Measurements from ENCODE around the gene PIP4K2B. TPM values are rescaled to one million over a fixed set of nuclear protein-coding genes. Genes with fewer than 3 reads are reported as not detected.

The PIP4K2B gene
- total and polyA plus RNA-seq, 9 of the 15 experiments (the other 6 are each of a cell fraction or from before 2014, with no cell fraction given): 3.7 to 29.9 (median 23.0) TPM

DNA sequence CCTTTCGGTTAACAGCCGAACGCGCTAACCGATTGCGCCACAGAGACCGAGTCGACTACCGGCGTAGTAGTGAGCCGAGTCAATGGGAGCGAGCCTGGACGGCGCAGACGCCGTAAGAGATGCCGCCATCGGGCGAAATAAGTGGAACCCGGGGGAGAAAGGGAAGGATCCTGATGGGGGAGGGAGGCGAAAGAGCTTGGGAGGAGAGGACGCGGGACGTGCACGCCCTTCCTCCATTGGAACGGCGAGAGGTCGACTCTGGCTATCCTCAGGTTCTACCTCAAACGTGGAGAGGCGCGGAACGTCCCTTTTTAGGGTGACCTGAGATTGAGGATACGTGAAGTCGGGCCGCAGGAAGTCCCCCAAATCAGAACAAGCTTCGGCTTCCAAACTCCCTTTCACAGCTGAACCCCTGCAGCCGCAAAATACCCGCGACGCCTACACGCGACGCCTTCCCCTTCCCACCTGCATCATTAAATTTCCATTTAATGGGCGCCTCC lies 47.5 kb downstream of the PIP4K2B start (continued):
- TF ChIP-seq ZBTB26 (CRISPR knock-in tag; IDR thresholded peaks at IDR 0.05) (no peak), SUPT5H (IDR thresholded peaks at IDR 0.05) (0 out of 2 replicates have a peak, but pooled peaks have one; percentile 45), E2F1 (CRISPR knock-in tag; IDR thresholded peaks at IDR 0.05) (no peak), MECOM (CRISPR knock-in tag; IDR thresholded peaks at IDR 0.05) (0 out of 2 replicates have a peak, but pooled peaks have one; percentile 13), ESRRB (CRISPR knock-in tag; IDR thresholded peaks at IDR 0.05; ENCODE audit: borderline replicate concordance) (no peak), MAZ (CRISPR knock-in tag; conservative IDR thresholded peaks at IDR 0.05 in 1 of 2, IDR thresholded peaks at IDR 0.05 in 1 of 2) (peak in 1 of 2 experiments; percentile 27; a peak in 1 of 4 replicates), TGIF2 (CRISPR knock-in tag; IDR thresholded peaks at IDR 0.05) (no peak)
- TF ChIP-seq, protein P1, sequence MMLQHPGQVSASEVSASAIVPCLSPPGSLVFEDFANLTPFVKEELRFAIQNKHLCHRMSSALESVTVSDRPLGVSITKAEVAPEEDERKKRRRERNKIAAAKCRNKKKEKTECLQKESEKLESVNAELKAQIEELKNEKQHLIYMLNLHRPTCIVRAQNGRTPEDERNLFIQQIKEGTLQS (IDR thresholded peaks at IDR 0.05): 0 out of 2 replicates have a peak, but pooled peaks have one; percentile 24
- TF ChIP-seq, protein P1 (CRISPR knock-in tag; conservative IDR thresholded peaks at IDR 0.05): no peak
